ENCODE results near the gene TCL1A. TPM values are rescaled to one million over a fixed set of nuclear protein-coding genes. Genes with fewer than 3 reads are reported as not detected.

Gene TCL1A
- total RNA-seq, 6 experiments from 2014 or later = not detected

DNA sequence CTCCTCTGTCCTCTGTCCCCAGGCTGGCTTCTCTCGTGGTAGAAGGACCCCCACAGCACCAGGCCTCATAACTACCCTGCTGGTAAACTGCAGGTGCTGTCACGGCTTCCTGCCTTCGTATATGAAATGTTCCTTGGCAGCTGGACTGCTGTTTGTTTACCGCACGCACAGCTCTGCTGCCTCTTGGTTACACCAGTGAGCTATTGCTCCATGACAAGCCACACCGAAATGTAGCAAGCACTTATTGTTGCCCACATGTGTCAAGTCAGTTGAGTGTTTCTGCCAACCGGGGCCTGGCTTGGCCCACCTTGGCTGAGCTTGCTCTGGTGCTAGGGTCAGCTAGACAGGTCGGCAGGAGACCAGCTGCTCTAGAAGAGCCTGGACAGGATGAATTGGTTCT is 49.4 kb downstream of the TCL1A start:
- Mint-ChIP-seq H3K36me3 (ENCODE audit: low read depth) (no peaks in the 10 kb centered on the region), H3K27me3 (ENCODE audit: insufficient read depth) (peaks cover 7% of the 10 kb centered on the region), H3K4me1 (ENCODE audit: low read depth) (no peaks in the 10 kb centered on the region), H3K9me3 (peaks cover 13% of the 10 kb centered on the region), H3K4me3 (no peak overlapping the region), H3K27ac (no peak overlapping the region)
- TF ChIP-seq, protein P1, sequence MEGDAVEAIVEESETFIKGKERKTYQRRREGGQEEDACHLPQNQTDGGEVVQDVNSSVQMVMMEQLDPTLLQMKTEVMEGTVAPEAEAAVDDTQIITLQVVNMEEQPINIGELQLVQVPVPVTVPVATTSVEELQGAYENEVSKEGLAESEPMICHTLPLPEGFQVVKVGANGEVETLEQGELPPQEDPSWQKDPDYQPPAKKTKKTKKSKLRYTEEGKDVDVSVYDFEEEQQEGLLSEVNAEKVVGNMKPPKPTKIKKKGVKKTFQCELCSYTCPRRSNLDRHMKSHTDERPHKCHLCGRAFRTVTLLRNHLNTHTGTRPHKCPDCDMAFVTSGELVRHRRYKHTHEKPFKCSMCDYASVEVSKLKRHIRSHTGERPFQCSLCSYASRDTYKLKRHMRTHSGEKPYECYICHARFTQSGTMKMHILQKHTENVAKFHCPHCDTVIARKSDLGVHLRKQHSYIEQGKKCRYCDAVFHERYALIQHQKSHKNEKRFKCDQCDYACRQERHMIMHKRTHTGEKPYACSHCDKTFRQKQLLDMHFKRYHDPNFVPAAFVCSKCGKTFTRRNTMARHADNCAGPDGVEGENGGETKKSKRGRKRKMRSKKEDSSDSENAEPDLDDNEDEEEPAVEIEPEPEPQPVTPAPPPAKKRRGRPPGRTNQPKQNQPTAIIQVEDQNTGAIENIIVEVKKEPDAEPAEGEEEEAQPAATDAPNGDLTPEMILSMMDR (IDR thresholded peaks at IDR 0.05) = no peak
- DNase-seq = no peak

DNA sequence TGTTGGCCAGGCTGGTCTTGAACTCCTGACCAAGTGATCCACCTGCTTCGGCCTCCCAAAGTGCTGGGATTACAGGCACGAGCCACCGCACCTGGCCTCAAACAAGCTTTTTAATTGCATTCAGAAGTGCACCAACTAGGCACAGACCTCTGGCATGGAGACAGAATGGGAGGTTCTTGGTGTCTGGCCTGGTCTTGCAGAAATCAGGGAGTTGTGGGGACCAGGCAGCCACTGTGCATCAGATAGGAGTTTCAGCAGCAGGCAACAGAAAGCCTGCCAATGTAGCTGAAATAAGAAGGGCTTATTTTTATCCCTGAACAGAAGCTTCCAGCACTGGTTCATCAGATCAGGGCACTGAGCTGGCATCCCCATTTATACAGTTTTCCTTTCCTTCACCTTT is 49.9 kb downstream of the TCL1A start:
- H3K9me3 Mint-ChIP-seq = peaks cover 14% of the 10 kb centered on the region; the same call in 1 of the 2 replicates
- TF ChIP-seq, protein P1 (IDR thresholded peaks at IDR 0.05) = no peak
- H3K4me3 Mint-ChIP-seq = no peak overlapping the region
- H3K27me3 Mint-ChIP-seq (ENCODE audit: insufficient read depth) = peaks cover 7% of the 10 kb centered on the region
- no peaks in the 10 kb centered on the region for H3K36me3 Mint-ChIP-seq (ENCODE audit: low read depth)
- no peaks in the 10 kb centered on the region for H3K4me1 Mint-ChIP-seq (ENCODE audit: low read depth)
- no peak for DNase-seq
- no peak overlapping the region for H3K27ac Mint-ChIP-seq

DNA sequence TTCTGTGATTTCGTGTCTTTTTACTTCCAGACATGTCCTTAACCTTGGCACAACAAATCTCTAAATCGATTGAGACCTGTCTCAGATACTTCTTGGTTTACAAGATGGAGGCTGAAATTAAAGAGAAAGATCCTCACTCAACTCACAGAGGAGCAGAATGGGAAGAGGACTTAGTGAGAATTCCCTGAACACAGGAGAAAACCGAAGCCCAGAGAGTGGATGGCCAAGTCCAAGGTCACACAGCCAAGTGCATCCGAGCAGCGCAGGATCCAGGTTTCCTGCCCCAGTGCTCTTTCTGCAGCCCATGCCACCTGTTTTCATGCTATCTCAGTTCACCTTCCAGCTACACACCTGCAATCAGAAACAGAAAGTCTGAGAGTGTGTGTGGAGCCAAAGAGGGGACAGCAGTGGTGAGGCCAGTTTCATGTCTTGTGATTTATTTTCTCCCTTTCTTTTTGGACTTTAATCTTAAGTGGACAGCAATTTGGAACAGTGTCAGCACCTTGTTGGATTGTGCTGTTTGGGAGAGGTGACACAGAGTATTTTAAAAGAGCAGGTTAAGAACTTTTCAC is 50.6 kb downstream of the TCL1A start:
- peaks cover 19% of the 10 kb centered on the region for H3K9me3 Mint-ChIP-seq
- H3K4me1 Mint-ChIP-seq (ENCODE audit: low read depth) = no peaks in the 10 kb centered on the region
- no peaks in the 10 kb centered on the region for H3K36me3 Mint-ChIP-seq (ENCODE audit: low read depth)
- TF ChIP-seq, protein P1 (IDR thresholded peaks at IDR 0.05) = no peak
- no peak overlapping the region for H3K27ac Mint-ChIP-seq
- no peak overlapping the region for H3K4me3 Mint-ChIP-seq
- DNase-seq = no peak
- peaks cover 6% of the 10 kb centered on the region; the same call in 1 of the 2 replicates for H3K27me3 Mint-ChIP-seq (ENCODE audit: insufficient read depth)

DNA sequence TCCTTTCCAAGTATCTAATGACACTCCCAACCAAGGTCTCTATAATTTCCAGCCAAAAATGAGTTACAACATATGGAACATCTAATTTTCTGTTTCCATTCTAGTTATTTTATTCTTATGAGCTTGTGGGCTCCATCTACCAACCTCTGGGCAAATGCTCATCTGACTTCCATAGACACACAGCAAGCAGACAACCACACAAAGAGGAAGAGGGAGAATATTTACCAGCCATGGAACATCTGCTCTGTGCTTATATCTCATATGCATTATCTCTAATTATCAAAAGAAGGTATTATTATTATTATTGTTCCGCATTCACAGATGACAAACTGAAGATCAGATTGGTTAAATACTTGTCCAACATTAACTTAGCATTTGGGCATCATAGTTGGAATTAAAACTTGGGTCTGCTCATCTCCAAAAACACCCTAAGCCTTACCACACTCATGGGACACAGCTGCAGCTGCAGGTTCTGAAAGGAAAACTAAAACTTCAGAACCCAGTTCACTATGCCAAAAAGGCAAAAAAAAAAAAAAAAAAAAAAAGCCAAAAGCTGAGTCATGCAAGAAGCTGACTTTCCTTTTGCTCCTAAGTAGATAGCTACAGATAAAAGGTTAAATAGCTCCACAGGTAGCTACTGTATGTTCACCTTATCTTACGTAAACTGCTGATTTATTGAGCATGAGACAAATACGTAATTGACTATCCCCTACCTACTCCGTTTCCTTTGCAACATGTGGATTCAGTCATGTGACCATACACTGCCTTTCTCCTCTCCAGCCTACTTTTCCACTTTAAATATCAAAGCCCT is 51.3 kb downstream of the TCL1A start:
- H3K9me3 Mint-ChIP-seq = peaks cover 15% of the 10 kb centered on the region
- no peak for DNase-seq
- H3K27ac Mint-ChIP-seq = no peak overlapping the region
- TF ChIP-seq, protein P1 (IDR thresholded peaks at IDR 0.05) = no peak
- H3K27me3 Mint-ChIP-seq (ENCODE audit: insufficient read depth) = peaks cover 6% of the 10 kb centered on the region; the same call in 1 of the 2 replicates
- no peaks in the 10 kb centered on the region for H3K36me3 Mint-ChIP-seq (ENCODE audit: low read depth)
- no peaks in the 10 kb centered on the region for H3K4me1 Mint-ChIP-seq (ENCODE audit: low read depth)
- no peak overlapping the region for H3K4me3 Mint-ChIP-seq

DNA sequence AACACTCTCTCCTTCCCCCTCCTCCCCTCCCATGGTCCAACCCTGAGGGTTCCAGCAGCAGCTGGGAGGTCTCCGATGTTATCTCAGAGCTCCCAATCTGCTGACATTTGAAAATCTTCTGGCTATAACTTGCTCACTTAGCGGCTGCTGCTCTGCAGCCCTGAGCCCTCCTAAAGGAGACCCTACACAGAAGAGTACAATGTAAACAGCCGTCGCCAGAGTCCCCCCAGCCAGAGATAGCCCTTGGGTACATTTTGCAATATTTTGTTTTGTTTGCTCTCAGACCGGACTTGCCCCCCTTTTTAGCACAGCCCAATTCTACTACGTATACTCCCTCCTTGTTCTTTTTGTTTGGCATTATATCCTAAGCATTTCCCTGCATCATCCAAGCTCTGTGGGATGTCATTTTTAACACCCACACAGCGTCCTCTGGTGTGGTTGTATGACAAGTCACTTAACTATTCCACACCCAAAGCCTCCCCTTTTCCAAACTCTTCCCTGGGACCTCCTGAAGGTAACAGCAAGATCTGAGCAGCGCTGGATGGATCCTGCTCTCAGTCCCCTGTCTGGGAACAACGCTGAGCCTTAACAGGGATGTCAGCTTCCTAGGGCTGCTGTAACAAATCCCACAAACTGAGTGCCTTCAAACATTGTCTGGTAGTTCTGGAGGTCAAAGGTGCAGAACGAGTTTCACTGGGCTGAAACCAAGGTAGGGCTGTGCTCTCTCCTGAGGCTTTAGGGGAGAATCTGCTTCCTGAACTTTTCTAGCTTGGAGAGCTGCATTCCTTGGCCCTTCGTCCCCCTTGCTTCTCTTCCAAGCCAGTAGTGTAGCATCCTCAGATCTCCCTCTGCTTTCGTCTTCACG is 53.0 kb downstream of the TCL1A start:
- Mint-ChIP-seq H3K36me3 (ENCODE audit: low read depth) (no peaks in the 10 kb centered on the region), H3K4me1 (ENCODE audit: low read depth) (no peaks in the 10 kb centered on the region), H3K9me3 (peaks cover 16% of the 10 kb centered on the region), H3K27me3 (ENCODE audit: insufficient read depth) (peaks cover 6% of the 10 kb centered on the region; the same call in 1 of the 2 replicates), H3K27ac (no peak overlapping the region), H3K4me3 (no peak overlapping the region)
- TF ChIP-seq, protein P1 (IDR thresholded peaks at IDR 0.05) = no peak
- DNase-seq = no peak

All from HFFc6 (cell line).